Karpas-422 (cell line): ENCODE results near the gene CX3CL1. TPM values are rescaled to one million over a fixed set of nuclear protein-coding genes. Genes with fewer than 3 reads are reported as not detected.
"Not testable (repeated sequence)": the region's sequence is repeated elsewhere in the genome, so short reads cannot be mapped to it uniquely, and the experiment has no call there.

Source experiments
- DNase-seq: peaks from one replicate; pipeline ENCODE4 v3.0.0-alpha.2; 2015
- H2AFZ ChIP-seq: fragments of 200-600 bp; sonication (generic); 2 replicates; pipeline ENCODE4 v1.6.1; 2014; ENCODE audit warnings: antibody characterized with exemption, low read length, mixed read lengths
- H3K27ac ChIP-seq: fragments of 200-600 bp; sonication (generic); 2 replicates; pipeline ENCODE4 v1.5.1; 2014; ENCODE audit warnings: mild to moderate bottlenecking, low read length, moderate library complexity
- H3K27me3 ChIP-seq: fragments of 200-600 bp; sonication (generic); 2 replicates; pipeline ENCODE4 v1.6.1; 2014; ENCODE audit warnings: low read length, mixed read lengths
- H3K36me3 ChIP-seq: fragments of 200-600 bp; sonication (generic); 2 replicates; pipeline ENCODE4 v1.6.1; 2014; ENCODE audit warnings: low read length, mixed read lengths; ENCODE audit not compliant: insufficient read depth
- H3K4me1 ChIP-seq: fragments of 200-600 bp; sonication (generic); 2 replicates; pipeline ENCODE4 v1.6.1; 2014; ENCODE audit warnings: mild to moderate bottlenecking, low read length, mixed read lengths
- H3K4me2 ChIP-seq: fragments of 200-600 bp; sonication (generic); 2 replicates; pipeline ENCODE4 v1.6.1; 2014; ENCODE audit warnings: low read length, low read depth, mild to moderate bottlenecking; ENCODE audit not compliant: poor library complexity, severe bottlenecking
- H3K4me3 ChIP-seq: fragments of 200-600 bp; sonication (generic); 2 replicates; pipeline ENCODE4 v1.5.1; 2014; ENCODE audit warnings: mild to moderate bottlenecking, antibody characterized with exemption, low read length, mixed read lengths
- H3K79me2 ChIP-seq: fragments of 200-600 bp; sonication (generic); 2 replicates; pipeline ENCODE4 v1.6.1; 2014; ENCODE audit warnings: mild to moderate bottlenecking, low read length, mixed read lengths
- H3K9ac ChIP-seq: fragments of 200-600 bp; sonication (generic); 2 replicates; pipeline ENCODE4 v1.6.0; 2014; ENCODE audit warnings: low read length
- H3K9me2 ChIP-seq: fragments of 200-600 bp; sonication (generic), shearing (Covaris generic); replicated peaks from 2 replicates; pipeline ENCODE4 v1.6.0; 2014; ENCODE audit warnings: mild to moderate bottlenecking, low read length, moderate library complexity; ENCODE audit not compliant: insufficient read depth
- H3K9me3 ChIP-seq: fragments of 300-700, 200-600 bp; sonication (generic); 2 replicates; pipeline ENCODE4 v1.6.1; 2014; ENCODE audit warnings: low read length, mixed read lengths
- H4K20me1 ChIP-seq: fragments of 200-600 bp; sonication (generic); 2 replicates; pipeline ENCODE4 v1.6.1; 2014; ENCODE audit warnings: mild to moderate bottlenecking, antibody characterized with exemption, low read length, low read depth; ENCODE audit not compliant: insufficient read depth
- total RNA-seq: library from RNA; depleted of rRNA; stranded (reverse); fragments of >200 nt; shearing (Covaris generic); gene quantifications from 2 replicates; pipeline ENCODE4 v1.2.3, GENCODE V29; 2014; ENCODE audit warnings: low replicate concordance

Gene CX3CL1
- total RNA-seq, 1 experiment from 2014 or later, result not detected

DNA sequence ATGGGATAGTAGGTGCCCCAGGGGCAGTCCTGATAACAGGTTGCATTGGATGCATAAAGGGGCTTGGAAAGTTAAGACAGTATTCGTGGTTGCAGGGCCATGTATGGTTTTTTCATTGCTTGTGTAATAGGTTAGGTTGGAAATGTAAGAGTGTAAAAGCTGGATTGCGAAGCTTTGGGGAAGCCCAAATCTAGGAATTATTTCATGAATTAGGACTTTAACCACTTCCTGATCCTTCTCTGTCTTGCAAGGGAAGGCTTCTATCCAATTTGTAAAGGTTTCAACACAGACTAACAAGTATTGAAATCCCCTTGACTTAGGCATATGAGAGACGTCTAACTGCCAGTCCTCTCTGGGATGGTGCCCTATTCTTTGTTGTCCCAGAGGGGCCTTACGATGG is 24.5 kb downstream of the CX3CL1 start:
- Histone ChIP-seq H3K36me3 (no peaks in the 10 kb centered on the region), H3K79me2 (no peaks in the 10 kb centered on the region), H3K4me2 (no peak overlapping the region), H2AFZ (no peak overlapping the region), H3K4me1 (no peaks in the 10 kb centered on the region), H3K27ac (no peak overlapping the region), H3K9me3 (no peaks in the 10 kb centered on the region), H4K20me1 (no peaks in the 10 kb centered on the region), H3K9me2 (no peaks in the 10 kb centered on the region), H3K27me3 (no peaks in the 10 kb centered on the region), H3K4me3 (no peak overlapping the region), H3K9ac (no peak overlapping the region)
- no peak for DNase-seq

DNA sequence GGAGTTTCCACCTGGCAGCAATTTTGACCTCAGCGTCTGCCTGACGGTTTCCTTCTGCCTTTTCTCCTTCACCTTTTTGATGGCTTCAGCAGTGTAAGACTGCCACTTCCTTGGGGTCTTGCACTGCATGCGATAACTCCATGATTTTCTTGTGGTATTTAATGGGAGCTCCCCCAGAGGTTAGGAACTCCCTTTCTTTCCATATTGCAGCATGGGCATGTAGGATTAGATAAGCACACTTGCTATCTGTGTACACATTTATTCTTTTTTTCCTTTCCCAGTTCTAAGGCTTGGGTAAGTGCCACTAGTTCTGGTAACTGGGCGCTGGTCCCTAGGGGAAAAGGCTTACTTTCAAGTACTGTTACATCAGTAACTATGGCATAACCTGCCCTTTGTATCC is 25.2 kb downstream of the CX3CL1 start:
- not testable (repeated sequence) for H3K9me3 ChIP-seq, H3K27me3 ChIP-seq, DNase-seq, H3K36me3 ChIP-seq, H3K9me2 ChIP-seq, H3K4me1 ChIP-seq, H3K27ac ChIP-seq, H3K4me3 ChIP-seq, H3K79me2 ChIP-seq, H3K4me2 ChIP-seq, H2AFZ ChIP-seq, H4K20me1 ChIP-seq, H3K9ac ChIP-seq

DNA sequence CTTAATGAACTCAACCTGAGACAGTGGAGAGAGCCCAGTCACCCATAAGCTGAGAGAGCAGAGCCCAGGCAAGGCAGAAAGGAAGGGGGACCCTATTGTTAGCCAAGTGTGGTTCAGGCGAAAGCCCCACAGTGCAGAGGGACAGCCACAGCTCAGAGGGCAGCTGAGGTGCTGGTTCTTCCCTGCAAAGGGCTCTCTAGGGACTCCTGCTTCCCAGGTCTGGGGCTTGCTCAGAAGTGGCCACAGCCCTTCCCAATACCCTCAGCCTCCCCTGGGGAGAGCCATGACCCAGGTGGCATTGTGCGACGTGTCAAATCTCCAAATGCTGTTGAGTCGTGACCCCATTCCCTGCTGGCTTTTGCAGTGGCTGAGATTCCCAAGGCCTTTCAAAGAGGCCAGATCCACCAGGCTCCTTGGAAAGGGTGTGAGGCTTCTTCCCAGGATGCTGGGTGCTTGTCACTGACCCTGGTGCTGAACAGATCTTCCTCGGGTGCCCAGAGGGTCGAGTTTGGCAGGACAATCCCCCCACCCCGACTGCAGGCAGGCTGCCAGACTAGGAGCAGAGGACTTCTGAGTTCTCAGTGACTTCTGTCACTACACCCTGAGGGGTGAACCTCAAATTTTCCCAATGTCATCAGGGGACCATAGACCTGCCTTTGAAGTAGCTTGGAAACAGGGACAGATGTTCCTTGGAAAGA is 29.8 kb downstream of the CX3CL1 start:
- no peaks in the 10 kb centered on the region for H3K27me3 ChIP-seq
- no peak for DNase-seq
- no peak overlapping the region for H2AFZ ChIP-seq
- H4K20me1 ChIP-seq, result no peaks in the 10 kb centered on the region
- no peaks in the 10 kb centered on the region for H3K4me1 ChIP-seq
- H3K27ac ChIP-seq, result no peak overlapping the region
- H3K9me3 ChIP-seq, result no peaks in the 10 kb centered on the region
- H3K4me3 ChIP-seq, result no peak overlapping the region
- no peak overlapping the region for H3K9ac ChIP-seq
- no peaks in the 10 kb centered on the region for H3K9me2 ChIP-seq
- no peaks in the 10 kb centered on the region for H3K36me3 ChIP-seq
- no peak overlapping the region for H3K4me2 ChIP-seq
- no peaks in the 10 kb centered on the region for H3K79me2 ChIP-seq

DNA sequence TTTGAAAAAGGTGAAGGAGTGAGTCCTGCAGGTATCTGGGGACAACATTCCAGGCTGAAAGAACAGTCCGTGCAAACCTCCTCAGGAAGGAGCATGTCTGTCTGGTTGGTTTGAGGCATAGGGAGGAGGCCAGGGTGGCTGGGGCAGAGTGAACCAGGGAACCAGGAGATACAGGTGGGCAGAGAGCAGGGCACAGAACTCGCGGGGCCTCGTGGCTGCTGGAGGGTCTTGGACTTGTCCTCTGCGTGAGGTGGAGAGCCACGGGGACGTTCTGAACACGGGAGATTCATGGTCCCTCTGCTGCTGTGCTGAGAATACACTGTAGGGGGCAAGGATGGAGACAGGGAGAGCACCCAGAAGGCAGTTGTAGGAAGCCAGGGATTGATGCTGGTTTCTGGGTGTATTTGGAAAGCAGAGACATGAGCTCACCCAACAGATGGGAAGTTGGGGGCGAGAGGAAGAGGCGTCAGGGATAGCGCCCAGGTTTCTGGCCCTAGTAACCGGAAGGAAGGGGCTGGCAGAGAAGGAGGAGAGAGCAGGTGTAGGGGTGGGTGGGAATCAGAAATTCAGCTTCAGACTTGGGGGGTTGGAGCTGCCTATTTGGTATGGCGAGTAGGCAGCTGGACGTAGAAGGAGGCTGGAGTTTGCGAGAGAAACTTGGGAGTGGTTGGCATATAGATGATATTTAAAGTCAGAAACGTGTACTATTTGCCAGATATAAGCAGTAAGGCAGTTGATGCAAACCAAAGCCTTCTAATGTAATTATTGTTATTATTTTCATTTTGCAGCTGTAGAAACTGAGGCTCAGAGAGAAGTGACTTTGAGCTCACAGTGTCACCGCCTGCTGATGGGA is 31.9 kb downstream of the CX3CL1 start, which contains the start of gene CCL17:
Gene CCL17 (plus strand): TSS at position 803 of the 853 bp plus-strand sequence. CDS start 9,166 bp downstream, outside the sequence.
- Histone ChIP-seq H3K36me3 (no peaks in the 10 kb centered on the region), H3K4me1 (no peaks in the 10 kb centered on the region), H3K4me2 (no peak within 1 kb of the TSS), H2AFZ (no peak within 1 kb of the TSS), H3K9ac (no peak within 1 kb of the TSS), H3K9me3 (no peaks in the 10 kb centered on the region), H3K27ac (no peak within 1 kb of the TSS), H3K27me3 (no peaks in the 10 kb centered on the region), H3K9me2 (no peaks in the 10 kb centered on the region), H4K20me1 (no peaks in the 10 kb centered on the region), H3K79me2 (no peaks in the 10 kb centered on the region), H3K4me3 (no peak within 1 kb of the TSS)
- DNase-seq, result no peak

DNA sequence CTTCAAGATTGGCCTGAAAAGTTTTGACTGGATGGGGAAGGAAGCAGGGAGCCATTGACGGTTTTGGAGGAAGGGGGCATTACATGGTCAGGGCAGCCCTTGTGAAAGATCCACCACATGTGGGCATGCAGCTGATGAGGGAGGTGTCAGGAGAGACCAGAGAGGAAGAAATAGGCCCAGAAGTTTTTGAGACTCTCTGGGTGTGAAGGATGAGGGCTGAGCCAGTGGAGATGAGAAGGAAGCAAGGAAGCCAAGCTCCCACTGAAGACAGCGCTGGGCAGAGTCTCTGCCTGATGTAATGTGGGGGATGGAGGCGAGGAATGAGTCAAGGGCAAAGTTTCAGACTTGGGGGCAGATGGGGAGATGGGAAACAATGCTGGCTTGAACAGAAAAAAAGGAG is 32.8 kb downstream of the CX3CL1 start:
- Histone ChIP-seq H3K4me1 (no peaks in the 10 kb centered on the region), H3K9me3 (no peaks in the 10 kb centered on the region), H3K27me3 (no peaks in the 10 kb centered on the region), H3K9ac (no peak overlapping the region), H3K4me2 (no peak overlapping the region), H3K79me2 (no peaks in the 10 kb centered on the region), H3K27ac (no peak overlapping the region), H2AFZ (no peak overlapping the region), H3K4me3 (no peak overlapping the region), H3K9me2 (no peaks in the 10 kb centered on the region), H4K20me1 (no peaks in the 10 kb centered on the region), H3K36me3 (no peaks in the 10 kb centered on the region)
- no peak for DNase-seq

DNA sequence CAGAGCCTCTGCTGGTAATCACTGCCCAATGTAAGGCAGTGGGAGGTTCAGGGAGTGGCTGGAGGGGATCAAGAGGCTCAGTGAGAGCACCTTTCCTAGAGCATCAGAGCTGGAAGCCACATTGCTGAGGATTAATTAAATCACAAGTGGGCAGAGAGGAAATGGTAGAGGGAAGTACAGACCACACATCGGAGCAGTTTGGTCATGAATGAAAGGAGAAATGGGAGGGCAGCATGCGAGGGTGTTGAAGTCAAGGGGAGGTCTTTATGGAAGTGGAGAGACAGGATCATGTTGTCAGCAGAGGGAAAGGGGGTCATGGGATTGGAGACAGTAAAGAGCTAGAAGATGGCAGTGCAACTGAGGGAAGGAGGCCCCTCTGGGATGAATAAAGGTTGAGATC is 34.6 kb downstream of the CX3CL1 start:
- Histone ChIP-seq H2AFZ (no peak overlapping the region), H3K4me3 (no peak overlapping the region), H3K9me3 (no peaks in the 10 kb centered on the region), H3K27ac (no peak overlapping the region), H3K9me2 (no peaks in the 10 kb centered on the region), H3K4me2 (no peak overlapping the region), H3K9ac (no peak overlapping the region), H4K20me1 (no peaks in the 10 kb centered on the region), H3K36me3 (no peaks in the 10 kb centered on the region), H3K79me2 (no peaks in the 10 kb centered on the region), H3K4me1 (peaks cover 8% of the 10 kb centered on the region), H3K27me3 (no peaks in the 10 kb centered on the region)
- DNase-seq, result no peak

DNA sequence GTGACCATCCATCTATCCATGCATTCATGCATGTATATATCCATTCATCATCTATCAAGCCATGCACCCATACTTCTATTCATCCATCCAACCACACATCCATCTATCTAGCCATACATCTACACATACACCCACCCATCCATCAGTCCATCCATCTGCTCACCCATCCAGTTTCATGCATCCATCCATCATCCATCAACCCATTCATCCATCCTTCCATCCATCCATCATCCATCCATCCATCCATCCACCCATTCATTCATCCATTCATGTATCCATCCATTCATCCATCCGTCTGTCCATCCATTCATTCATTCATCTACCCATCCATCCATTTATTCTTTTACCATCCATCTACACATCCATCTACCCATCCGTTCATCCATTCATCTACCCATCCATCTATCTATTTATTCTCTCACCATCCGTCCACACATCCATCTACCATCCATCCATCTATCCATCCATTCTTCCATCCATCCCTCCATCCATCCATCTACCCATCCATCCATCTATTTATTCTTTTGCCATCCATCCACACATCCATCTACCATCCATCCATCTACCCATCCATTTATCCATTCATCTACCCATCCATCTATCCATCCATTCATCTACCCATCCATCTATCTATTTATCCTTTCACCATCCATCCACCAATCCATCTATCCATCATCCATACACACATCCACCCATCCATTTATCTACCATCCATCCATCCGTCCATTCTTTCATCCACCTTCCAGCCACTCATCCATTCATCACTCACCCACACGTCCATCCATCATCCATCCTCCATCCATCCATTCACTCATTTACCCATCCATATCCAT is 35.4 kb downstream of the CX3CL1 start:
- Histone ChIP-seq H3K36me3 (no peaks in the 10 kb centered on the region), H3K79me2 (no peaks in the 10 kb centered on the region), H3K4me1 (peaks cover 11% of the 10 kb centered on the region), H3K4me3 (no peak overlapping the region), H3K4me2 (no peak overlapping the region), H4K20me1 (no peaks in the 10 kb centered on the region), H2AFZ (no peak overlapping the region), H3K9me3 (no peaks in the 10 kb centered on the region), H3K9me2 (no peaks in the 10 kb centered on the region), H3K27ac (no peak overlapping the region), H3K27me3 (no peaks in the 10 kb centered on the region), H3K9ac (no peak overlapping the region)
- no peak for DNase-seq

DNA sequence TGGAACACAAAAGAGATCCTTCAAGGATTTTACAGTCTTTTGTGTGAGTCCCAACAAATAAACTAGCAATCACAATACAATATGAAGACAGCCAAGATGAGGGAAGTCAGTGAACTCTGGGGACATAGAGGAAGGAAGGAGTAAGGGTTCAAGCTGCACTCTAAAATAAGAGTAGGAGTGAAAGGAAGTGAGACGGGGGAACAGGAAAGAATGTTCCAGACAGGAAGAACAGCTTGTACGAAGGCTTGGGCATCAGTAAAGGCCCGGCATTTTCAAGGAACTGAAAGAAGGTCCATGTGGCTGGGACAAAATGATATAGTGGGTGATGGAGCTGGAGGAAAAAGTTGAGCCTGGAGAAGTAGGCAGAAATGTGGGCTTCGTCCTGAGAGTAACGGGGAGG is 36.8 kb downstream of the CX3CL1 start:
- peaks cover 25% of the 10 kb centered on the region for H3K4me1 ChIP-seq
- no peak overlapping the region for H3K9ac ChIP-seq
- no peak overlapping the region for H3K4me2 ChIP-seq
- 0 out of 2 replicates have a peak, but pooled peaks cover 3% of the 10 kb centered on the region for H4K20me1 ChIP-seq
- H3K4me3 ChIP-seq, result no peak overlapping the region
- H3K79me2 ChIP-seq, result no peaks in the 10 kb centered on the region
- no peak for DNase-seq
- no peaks in the 10 kb centered on the region for H3K9me3 ChIP-seq
- no peak overlapping the region for H3K27ac ChIP-seq
- no peak overlapping the region for H2AFZ ChIP-seq
- no peaks in the 10 kb centered on the region for H3K27me3 ChIP-seq
- H3K36me3 ChIP-seq, result no peaks in the 10 kb centered on the region
- no peaks in the 10 kb centered on the region for H3K9me2 ChIP-seq
